Stimulated activated naive B cell treated with anti-CD40 and anti-IgM and Interleukin-4, amounts not matched to agents 10 μg/mL and 1 μg/mL and 100 μg/mL, for 72 hours (primary cell): ENCODE measurements around the gene ACAA1.
"Not testable (repeated sequence)": the region's sequence is repeated elsewhere in the genome, so short reads cannot be mapped to it uniquely, and the experiment has no call there.

Source experiments
- ATAC-seq, 2 donors: fragments of 150-1000 bp; cut with Tn5 transposase; replicated peaks; 2 replicates each; pipeline ENCODE4 v1.10.0; 2021; ENCODE audit warnings: moderate library complexity in 1 of 2
- DNase-seq: peaks from one replicate; pipeline ENCODE4 v3.0.0; 2021
- H3K27ac Mint-ChIP-seq: one replicate; pipeline ENCODE4 v1.8.0; 2022; ENCODE audit warnings: mild to moderate bottlenecking, mixed read lengths
- H3K27me3 Mint-ChIP-seq, 2 donors: one replicate each; pipeline ENCODE4 v1.8.0; 2022; ENCODE audit warnings: mixed read lengths in 2 of 2
- H3K36me3 Mint-ChIP-seq, 2 donors: one replicate each; pipeline ENCODE4 v1.8.0; 2022; ENCODE audit warnings: mixed read lengths in 2 of 2, mild to moderate bottlenecking in 1 of 2
- H3K4me1 Mint-ChIP-seq, 2 donors: one replicate each; pipeline ENCODE4 v1.8.0; 2022; ENCODE audit warnings: mixed read lengths in 2 of 2, mild to moderate bottlenecking in 1 of 2
- H3K4me3 Mint-ChIP-seq, 2 donors: one replicate each; pipeline ENCODE4 v1.8.0; 2022; ENCODE audit warnings: mild to moderate bottlenecking in 2 of 2, mixed read lengths in 2 of 2, moderate library complexity in 1 of 2
- H3K9me3 Mint-ChIP-seq, 2 donors: one replicate each; pipeline ENCODE4 v1.8.0; 2022; ENCODE audit warnings: mixed read lengths in 2 of 2, mild to moderate bottlenecking in 1 of 2

Gene ACAA1

GRCh38 chr3:38084334-38085310, 52.3 kb downstream of the ACAA1 start:
- Mint-ChIP-seq H3K27me3 (peaks cover 0 to 4% of the 10 kb centered on the region in 2 donors), H3K4me3 (peak overlapping the region in 1 of 2 donors; percentile 57), H3K36me3 (peaks cover 7 to 14% of the 10 kb centered on the region in 2 donors), H3K4me1 (peaks cover 0 to 6% of the 10 kb centered on the region in 2 donors), H3K9me3 (peaks cover 8 to 14% of the 10 kb centered on the region in 2 donors), H3K27ac (peak overlapping the region; percentile 95)
- peak in 1 of 2 donors; percentile 62 for ATAC-seq
- DNase-seq: peak; percentile 15

- H3K27ac Mint-ChIP-seq: peak overlapping the region; percentile 95
- no peak for ATAC-seq
- H3K4me3 Mint-ChIP-seq: peak overlapping the region in 1 of 2 donors; percentile 57
Observed at GRCh38 chr3:38083871-38084333, 53.0 kb downstream of the ACAA1 start.

GRCh38 chr3:38083254-38083653, 53.7 kb downstream of the ACAA1 start:
- H3K36me3 Mint-ChIP-seq: peaks cover 7 to 14% of the 10 kb centered on the region in 2 donors
- H3K27me3 Mint-ChIP-seq, H3K4me1 Mint-ChIP-seq, H3K4me3 Mint-ChIP-seq, H3K27ac Mint-ChIP-seq, ATAC-seq, DNase-seq: not testable (repeated sequence)
- H3K9me3 Mint-ChIP-seq: peaks cover 8 to 14% of the 10 kb centered on the region in 2 donors

More at GRCh38 chr3:38083871-38084333, 53.0 kb downstream of the ACAA1 start:
- no peak for DNase-seq
- H3K27me3 Mint-ChIP-seq: peaks cover 0 to 4% of the 10 kb centered on the region in 2 donors
- H3K4me1 Mint-ChIP-seq: peaks cover 0 to 6% of the 10 kb centered on the region in 2 donors
- peaks cover 7 to 14% of the 10 kb centered on the region in 2 donors for H3K36me3 Mint-ChIP-seq
- peaks cover 8 to 14% of the 10 kb centered on the region in 2 donors for H3K9me3 Mint-ChIP-seq

- peaks cover 7 to 14% of the 10 kb centered on the region in 2 donors for H3K36me3 Mint-ChIP-seq
- DNase-seq, ATAC-seq: not testable (repeated sequence)
Observed at GRCh38 chr3:38082296-38082695, 54.6 kb downstream of the ACAA1 start.

GRCh38 chr3:38077073-38077472, 59.9 kb downstream of the ACAA1 start:
- H3K4me1 Mint-ChIP-seq, H3K27me3 Mint-ChIP-seq, H3K36me3 Mint-ChIP-seq, H3K27ac Mint-ChIP-seq, H3K4me3 Mint-ChIP-seq, H3K9me3 Mint-ChIP-seq, DNase-seq, ATAC-seq: not testable (repeated sequence)

More at GRCh38 chr3:38082296-38082695, 54.6 kb downstream of the ACAA1 start:
- not testable (repeated sequence) for H3K27ac Mint-ChIP-seq, H3K4me3 Mint-ChIP-seq, H3K27me3 Mint-ChIP-seq, H3K4me1 Mint-ChIP-seq
- H3K9me3 Mint-ChIP-seq: peaks cover 8 to 14% of the 10 kb centered on the region in 2 donors
